ENCODE results near the gene HS6ST3.
"Not testable (repeated sequence)": the region's sequence is repeated elsewhere in the genome, so short reads cannot be mapped to it uniquely, and the experiment has no call there.

Gene HS6ST3

DNA sequence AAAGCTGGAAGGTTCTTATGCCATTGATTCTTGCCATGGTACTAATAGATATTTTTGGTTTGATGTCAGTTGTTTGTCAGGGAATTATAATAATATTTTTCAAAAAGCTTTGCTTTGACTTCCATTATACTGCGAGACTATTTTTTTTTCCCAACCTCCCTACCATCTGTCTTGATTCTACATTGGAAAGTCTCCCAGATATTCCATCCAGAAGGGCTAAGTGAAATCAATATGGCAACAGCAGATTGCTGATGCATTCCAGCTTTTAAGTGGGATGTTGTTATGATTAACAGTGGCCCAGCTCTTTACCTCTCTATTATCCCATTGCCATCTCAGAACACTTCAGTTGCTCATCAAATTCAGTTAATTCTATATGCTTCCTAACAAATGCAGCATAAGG is 657.0 kb downstream of the HS6ST3 start:
- no peak for DNase-seq

DNA sequence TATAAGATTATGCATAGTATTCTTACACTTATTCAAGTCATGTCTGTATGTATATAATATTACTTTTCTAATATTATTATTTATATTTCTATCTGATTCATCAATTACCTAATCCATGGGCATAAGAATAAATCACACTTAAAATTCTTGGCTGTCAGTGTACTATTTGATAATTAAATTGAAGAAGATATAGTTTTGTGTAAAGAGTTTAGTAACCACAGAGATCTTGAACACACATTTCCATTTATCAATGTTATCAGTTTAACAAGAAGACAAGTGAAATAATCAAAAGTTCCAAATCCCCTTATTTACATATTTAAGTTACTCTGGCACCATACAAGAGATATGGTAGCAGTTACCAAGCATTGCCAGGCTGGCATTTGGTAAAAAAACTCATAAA is 659.9 kb downstream of the HS6ST3 start:
- DNase-seq = no peak

DNA sequence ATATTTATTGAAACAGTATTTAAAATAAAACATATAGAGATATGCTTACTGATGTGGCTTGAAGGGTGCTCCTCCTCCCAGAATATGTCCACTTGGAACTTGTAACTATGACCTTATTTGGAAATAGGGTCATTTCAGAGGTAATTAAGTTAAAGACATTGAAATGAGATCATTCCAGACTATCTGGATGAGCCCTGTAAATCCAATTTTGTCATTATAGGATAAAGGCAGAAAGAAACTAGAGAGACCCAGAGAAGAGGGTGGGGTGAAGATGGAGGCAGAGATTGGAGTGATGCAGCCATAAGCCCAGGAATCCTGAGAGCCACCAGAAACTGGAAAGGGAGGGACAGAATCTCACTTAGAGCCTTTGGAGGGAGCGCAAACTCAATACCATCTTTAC is 661.2 kb downstream of the HS6ST3 start:
- no peak for DNase-seq

DNA sequence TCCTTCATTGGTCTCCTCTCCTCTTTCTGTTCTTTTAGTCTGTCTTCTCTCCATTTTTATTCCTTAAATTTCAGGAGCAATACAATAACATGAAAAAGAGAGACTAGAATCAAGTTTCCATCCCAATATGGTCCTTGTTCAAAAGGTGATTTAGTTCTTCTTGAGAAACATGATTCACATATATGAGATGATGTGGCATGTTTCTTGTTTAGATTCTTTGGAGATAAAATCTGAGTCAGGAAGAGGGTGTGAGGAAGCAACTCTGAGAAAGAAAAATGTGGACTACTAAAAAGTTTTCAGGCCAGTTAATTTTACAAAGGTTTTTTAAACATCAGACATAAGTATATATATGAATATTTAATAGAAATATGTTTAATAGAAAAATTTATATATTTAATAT is 673.0 kb downstream of the HS6ST3 start:
- DNase-seq = no peak

DNA sequence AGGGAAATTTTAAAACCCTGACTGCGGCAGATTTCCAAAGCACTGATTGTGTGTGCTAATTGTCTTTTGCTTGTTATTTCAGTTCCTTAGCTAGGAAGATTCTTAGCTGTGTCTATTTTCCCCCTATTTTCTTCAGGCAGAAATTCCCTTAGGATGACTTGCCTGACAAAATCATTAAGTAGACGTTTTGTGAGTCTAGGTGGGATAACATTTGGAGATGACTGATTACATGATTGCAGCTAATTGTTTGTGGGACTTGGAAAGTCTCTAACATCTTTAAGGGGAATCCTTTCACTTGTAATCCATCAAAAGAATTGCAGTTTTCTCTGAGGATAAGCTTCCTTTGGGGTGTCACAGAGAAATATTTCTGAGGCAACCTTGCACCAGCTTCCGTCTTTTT is 676.4 kb downstream of the HS6ST3 start:
- DNase-seq = no peak

DNA sequence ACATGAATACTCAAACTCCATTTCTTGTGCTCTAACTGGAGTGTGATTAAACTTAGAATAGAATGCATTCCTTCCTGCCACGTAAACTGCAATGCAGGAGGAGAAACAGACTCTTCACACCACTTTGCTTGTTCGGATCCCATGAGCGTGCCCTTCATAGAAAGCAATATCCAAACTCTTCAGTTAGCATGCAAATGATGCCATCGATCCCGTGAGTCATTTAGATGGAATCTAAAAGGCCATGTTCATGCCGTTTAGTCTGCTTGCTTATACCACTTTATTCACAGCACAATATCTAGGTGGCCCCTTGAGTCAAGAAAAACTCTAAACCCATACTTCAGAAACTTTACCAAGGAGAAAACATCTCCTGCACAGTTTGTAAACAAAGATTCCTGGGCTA is 678.6 kb downstream of the HS6ST3 start:
- DNase-seq = no peak

DNA sequence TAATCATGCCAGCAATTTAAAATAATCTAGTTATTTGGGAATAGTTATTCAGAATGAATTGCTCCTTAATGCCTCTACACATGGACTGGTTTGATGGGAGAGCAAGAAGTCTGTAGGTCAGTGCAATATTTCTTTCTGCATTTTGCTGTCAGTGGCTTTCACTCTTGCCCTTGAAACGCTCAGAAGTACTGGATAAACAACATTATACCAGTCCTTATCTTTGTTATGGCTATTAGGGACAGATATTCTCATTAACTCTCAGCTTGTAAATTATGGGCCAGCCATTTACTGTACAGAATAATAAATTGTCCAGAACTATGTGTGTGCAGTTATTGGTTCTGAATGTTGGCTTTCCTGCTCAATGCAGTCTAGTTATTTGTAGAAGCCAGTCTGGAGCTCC is 680.0 kb downstream of the HS6ST3 start:
- DNase-seq = no peak

DNA sequence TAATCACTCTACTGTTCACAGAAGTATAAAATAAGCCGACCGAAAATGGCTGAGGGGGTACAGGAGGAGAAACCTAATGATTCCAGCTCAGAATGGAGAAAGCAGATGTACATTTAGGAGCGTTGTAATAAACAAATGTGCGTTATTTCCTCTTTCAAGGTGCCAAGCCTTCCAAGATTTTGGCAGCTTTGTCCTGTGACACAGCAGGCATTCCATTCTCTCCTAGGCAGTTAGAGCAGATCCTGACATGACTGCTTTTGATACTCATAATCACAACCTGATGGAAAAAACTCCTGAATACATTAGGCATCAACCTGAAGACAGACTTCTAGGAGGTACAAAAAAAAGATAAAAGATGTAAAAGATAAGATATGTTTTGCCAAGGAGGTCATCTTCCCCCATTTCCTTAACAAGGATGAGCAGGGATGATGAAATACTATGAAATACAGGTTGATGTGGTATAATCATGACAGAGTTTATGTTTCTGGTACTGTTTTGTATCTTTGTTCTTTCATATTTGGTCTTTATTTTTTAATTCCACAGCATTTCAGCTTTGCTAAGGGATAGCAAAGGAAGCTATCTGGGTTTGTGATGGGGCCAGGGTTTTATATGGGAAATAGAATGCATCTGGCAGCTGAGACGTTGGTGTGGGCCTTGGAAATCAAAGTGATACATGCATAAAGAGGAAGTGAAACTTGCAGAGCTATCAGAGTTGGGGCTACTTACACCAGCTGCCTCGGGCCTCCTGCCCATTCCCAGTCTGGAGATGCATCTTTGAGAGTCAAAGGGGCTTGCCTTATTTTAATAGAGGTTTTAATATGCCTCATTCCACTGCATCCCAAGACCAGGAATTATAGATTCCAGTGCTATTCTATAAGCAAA is 681.8 kb downstream of the HS6ST3 start:
- no peak for DNase-seq

DNA sequence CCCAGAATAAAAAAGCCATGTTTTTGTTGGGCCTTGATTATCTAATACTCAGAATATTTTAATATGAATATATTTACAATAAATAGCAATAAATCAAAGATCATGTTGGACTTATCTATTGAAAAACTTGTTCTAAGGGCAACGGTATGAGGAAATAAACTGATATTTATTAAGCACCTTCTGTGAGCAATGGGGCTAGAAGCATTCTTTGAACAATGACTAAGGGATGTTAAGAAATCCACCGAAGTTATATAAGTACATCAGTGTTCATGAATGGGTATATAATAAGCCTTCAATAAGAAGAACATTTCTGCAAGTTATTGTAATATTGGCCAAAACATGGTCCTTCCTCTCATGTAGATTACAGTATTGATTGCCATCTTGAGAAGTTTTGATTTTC is 682.5 kb downstream of the HS6ST3 start:
- DNase-seq = no peak

DNA sequence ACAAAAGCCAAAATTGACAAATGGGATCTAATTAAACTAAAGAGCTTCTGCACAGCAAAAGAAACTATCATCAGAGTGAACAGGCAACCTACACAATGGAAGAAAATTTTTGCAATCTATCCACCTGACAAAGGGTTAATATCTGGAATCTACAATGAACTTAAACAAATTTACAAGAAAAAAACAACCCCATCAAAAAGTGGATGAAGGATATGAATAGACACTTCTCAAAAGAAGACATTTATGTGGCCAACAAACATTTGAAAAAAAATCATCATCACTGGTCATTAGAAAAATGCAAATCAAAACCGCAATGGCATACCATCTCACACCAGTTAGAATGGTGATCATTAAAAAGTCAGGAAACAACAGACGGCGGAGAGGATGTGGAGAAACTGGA is 688.4 kb downstream of the HS6ST3 start:
- DNase-seq = not testable (repeated sequence)

DNA sequence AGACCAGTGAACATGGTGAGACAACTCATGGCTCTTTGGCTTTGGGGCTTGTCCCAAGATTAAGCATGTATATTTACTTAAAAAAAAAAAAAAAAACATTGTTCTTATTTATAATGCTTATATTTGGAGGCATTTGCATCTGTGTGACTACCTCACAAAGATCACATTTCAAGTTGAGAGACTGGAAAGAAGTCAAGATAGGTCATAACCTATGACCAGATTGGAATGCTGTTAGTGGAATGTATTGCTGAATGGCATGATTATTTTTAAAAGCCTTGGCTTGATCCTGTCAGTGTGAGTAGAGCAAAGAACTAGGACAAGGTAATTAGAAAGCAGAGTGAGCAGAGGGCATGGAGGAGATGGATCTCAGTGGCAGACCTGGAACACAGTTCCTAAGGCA is 689.8 kb downstream of the HS6ST3 start:
- no peak for DNase-seq

DNA sequence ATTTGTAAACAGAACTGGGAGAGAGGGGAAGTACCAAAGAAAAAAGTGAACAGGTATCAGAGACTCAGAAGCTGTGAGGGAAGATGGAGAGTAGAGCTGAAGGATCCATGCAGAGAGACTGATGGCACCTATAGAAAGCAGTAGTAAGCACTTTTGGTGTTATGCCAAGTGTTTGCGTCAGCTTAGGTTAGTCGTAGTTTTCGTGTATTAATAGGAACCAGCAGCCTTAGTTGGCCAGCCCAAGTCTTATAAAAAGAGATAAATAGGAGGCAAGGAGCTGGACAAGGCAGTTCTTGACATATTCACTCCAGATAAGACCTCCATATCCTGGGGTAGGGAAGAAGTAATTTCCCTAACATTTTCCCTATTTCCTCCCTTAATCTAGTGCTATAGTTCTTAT is 690.2 kb downstream of the HS6ST3 start:
- no peak for DNase-seq

DNA sequence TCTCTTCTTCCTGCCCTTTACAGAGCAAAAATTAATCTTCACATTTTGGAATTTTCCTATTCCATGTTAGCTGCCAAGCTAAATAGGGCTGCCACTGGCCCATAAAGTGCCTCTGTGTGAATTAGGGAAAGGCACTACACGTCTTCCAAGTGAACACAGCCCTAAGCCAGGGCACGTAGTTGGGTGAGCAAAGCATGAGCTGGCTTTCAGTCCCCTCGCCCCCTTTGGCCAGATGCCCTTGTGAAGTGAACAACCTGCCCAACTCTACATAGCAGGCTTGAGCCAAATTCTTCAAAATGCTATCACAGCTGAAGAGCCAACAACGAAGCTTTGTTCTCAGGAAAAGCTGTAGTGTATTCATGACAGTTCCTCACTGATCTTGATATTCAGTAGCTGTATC is 691.2 kb downstream of the HS6ST3 start:
- DNase-seq = no peak

DNA sequence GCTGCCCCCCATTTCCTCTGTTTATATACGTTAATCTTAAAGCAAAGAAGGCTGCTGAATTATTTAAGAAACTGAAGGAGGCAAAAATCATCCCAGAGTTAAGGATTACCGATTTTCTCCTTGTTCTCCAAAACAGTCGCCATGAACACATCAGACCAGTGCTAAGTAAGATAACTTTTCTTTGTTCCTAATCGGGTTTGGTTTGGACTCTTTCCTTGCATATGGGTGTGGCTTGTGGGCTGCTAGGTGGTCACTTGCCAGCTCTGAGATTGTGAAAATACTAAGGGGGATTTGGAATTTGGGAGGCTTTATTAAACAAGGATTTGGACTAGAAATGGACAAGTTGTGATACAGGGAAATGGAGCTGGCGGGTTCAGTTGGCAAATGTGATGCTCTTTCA is 692.3 kb downstream of the HS6ST3 start:
- DNase-seq = no peak

DNA sequence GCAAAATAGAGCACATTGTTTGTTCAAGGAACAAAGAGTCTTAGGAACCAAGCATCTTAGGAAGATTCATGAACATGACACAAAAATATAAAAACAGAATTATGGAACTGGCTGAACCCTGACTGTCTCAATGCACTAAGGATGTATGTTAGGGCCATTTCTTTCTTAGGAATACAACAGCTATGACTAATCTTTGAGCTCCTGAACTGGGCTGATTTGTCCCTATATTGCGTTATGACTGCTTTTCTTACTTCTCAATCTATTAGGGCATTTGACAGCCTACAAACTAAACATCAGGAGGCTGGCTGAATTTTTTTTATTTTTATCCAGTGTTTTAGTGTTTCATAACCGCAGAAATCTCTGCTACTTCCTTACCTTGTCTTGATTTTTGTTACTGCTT is 693.1 kb downstream of the HS6ST3 start:
- no peak for DNase-seq

DNA sequence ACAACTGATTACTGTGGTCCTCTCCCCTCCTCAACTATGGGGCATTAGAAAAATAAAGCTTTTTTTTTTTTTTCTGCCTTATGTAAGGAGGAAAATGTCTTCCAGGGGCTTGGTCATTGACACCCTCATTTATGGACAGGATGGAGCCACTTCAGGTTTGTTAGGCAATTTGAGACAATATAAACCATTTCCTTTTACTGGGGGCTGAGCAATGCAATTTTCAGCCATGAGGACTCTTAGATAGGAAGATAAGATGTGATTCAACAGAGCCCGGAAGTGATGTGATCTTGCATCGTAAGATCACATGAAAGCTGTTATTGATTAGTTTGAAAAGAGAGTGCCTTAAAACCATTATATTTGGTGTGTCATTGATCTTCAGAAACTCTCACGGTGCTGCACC is 693.6 kb downstream of the HS6ST3 start:
- DNase-seq = no peak

DNA sequence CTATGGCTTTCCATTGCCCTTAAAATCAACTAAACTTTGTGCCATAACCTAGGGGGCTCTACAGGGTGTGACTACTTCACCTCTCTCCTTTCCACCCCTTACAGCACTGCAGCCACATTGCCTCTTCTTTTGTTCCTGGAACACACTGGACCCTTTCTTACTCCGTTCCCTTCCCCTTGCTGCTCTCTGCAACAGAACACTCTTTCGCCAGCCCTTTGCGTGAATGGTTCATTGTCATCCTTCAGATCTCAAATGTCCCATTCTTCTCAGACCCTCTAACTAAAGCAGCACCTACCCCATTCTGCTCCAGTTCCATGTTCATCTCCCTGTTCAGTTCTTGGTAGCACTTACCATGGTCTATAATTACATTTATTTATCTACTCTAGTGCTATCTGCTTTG is 696.1 kb downstream of the HS6ST3 start:
- DNase-seq = no peak

DNA sequence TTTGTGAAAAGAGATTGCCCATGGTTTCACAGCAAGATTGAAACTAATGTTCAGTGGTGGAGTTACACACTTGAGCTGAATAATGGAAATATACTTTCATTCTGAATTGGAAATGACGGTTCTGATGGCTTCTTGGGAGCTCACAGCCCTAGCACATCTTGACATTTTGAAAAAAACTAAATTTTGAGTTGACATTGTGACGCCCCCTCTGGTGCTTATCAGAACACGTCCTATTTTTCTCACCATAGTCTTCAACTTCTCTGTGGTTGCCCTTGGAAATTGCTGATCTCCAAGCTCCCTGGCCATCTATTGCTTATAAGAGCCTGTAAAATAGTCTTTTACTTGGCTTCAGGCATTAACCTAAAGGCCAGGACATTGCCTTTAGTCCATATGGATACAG is 702.3 kb downstream of the HS6ST3 start:
- DNase-seq = no peak

DNA sequence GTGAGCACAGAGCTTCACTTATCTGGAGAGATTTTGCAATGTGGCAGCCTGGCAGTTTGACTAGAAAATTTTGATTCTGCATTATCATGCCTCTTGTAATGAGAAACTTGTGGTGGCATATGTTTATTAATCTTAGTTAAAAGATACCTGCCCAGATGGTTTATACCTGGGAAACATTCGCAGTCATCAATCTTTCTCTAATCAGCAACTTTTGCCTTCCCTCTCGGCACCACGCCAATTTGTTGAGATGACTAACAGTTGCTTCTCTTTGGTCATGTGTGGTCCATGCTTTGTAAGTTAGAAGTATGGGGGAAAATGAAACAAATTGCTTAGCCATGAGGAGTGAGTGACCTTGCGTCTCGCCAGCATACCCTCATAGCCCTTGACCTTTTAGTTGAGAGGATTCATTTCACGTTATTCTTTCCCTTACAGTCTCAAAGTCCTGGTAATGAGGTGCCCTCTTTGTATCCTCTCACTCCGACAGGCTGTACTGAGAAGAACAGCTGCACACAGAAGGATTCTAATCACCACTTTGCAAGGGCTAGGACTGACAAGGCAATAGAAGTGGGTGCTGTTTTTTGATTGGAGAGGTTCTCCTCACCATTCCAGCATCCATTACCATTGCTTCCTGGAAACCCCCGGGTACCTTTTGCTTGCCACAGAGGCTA is 703.0 kb downstream of the HS6ST3 start:
- no peak for DNase-seq

DNA sequence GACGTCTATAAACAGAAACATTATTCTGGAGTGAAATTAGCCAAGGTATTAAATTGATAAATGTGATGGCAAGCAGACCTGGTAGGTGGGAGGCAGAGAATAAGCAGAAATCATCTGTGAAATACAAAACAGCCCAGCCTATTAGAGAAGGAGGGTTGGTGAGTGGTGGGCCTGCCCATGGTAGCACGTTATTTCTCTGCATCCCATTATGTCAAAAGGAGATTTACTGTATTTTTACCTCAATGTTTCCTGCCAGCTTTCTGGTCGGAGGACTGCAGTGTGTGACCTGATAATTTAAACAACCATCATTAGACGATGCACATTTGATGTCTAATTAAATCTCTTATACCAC is 703.5 kb downstream of the HS6ST3 start:
- no peak for DNase-seq

DNA sequence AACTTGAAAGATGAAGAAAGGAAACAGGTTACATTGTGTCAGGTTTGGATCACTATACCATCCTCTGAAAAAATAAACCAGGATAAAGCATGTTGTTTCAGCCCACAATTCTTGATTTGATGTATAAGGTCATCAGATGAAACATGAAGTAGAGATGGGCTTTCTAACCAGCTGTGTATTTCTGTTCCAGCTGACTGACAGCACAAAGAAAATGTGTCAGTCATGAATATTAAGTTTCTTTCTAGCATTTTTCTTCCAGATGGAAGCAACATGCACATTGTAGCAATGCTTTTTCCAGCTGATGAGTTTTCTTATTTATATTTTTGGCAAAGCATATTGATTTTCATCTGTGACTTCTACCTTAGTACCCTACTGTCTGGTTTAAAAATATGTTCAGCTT is 704.8 kb downstream of the HS6ST3 start:
- no peak for DNase-seq

DNA sequence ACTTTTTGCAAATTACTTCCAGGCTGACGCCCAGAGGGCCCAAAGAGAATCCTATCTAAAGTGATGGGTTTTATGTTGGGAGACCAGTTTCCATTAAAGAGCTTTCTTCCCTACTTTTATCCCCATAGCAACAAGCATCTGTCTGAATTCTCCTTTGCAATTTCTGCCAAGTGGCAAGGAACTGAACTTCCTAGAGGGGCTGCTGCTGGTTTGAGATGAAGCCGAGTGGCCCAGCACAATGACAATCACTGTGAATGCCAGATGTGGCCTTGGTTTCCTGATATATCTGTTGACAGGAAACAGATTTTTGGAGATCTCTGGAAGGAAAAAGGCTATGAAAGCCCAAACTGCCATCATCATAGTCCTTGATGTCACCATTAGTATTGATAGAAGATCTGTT is 705.8 kb downstream of the HS6ST3 start:
- no peak for DNase-seq

DNA sequence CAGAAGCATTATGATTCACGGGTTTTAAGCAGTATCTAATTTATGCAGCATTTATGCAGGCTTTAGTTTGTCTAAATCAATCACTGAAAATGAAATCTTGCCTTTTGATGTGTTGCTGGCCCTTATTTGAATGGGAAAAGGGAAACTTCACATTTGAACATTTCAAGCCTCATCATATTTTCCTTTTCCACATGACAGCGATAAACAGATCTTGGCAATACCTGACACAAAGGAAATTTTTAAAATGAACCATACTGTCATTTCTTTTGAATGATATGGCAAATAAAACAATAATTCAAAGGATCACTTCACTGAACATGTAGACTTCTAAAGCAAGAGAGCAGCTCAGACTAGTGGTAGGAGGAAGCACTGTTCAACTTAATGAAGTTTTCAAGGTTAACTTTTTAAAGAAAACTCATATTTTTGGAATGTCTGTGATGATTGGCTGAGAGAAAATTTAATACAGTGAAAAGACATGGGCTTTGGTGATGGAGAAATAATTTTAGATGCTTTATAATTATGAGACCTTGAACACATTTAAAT is 706.3 kb downstream of the HS6ST3 start:
- DNase-seq = no peak

DNA sequence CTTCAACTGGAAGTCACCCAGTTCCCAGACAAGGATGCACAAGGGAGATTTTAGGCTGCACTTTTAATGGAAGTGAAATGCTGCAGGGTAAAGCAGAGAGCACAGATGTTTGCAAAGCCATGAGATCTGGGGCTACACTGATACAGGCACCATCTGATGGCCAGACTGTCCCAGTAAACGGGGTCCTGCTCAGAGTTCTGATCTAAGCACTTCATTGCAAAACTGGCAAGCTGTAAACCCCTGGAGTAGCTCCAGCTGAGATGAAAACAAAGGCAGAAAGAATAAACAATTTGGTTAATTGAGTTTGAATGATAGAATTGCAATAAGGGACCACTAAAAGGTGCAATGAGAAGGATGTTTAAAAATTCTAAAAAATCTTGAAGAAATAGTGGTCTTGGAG is 707.2 kb downstream of the HS6ST3 start:
- no peak for DNase-seq
